A549 (cell line): ENCODE measurements around the gene CDC42BPB. TPM values are rescaled to one million over a fixed set of nuclear protein-coding genes. Genes with fewer than 3 reads are reported as not detected.

Experiments used
- ATAC-seq, 2 experiments: fragments of 200-7000 bp in 1 of 2; fragments of >200 bp in 1 of 2; cut with Nextera tagmentation in 1 of 2; cut with Tn5 transposase in 1 of 2; 3 replicates each; pipeline versions ENCODE4 v1.8.0 to v1.9.1; 2018 to 2020; ENCODE audit warnings: mild to moderate bottlenecking in 1 of 2, moderate library complexity in 1 of 2
- CTCF ChIA-PET: fragments of 300-600 bp; sonication (Branson Sonifier 250); formaldehyde crosslinking; extraction: SDS; loops from one replicate; lab custom pipeline; 2021; ENCODE audit warnings: antibody characterized with exemption, inconsistent platforms; lab: Yijun Ruan, JAX
- POLR2A ChIA-PET: fragments of 350-600 bp; formaldehyde crosslinking; extraction: SDS; loops from one replicate; lab custom pipeline; 2021; ENCODE audit warnings: antibody characterized with exemption, inconsistent platforms; lab: Yijun Ruan, JAX
- DNase-seq, 2 experiments: peaks; one replicate each; pipeline versions ENCODE4 v3.0.0 to v3.0.0-alpha.2; 2011 to 2016; ENCODE audit warnings: low read depth in 1 of 2, low spot score in 1 of 2
- FAIRE-seq: peaks from 2 replicates; lab custom pipeline; 2011; peaks lifted over from hg19 to GRCh38; lab: Jason Lieb, UNC
- H3K27ac ChIP-seq, 2 experiments: fragments of >200 bp; sonication (Bioruptor Twin); formaldehyde crosslinking; 3 replicates each; pipeline ENCODE4 v1.5.1; 2016 to 2017
- H3K4me1 ChIP-seq: fragments of >200 bp; sonication (Bioruptor Twin); formaldehyde crosslinking; 3 replicates; pipeline ENCODE4 v1.6.1; 2016
- H3K4me2 ChIP-seq: fragments of >200 bp; sonication (Bioruptor Twin); formaldehyde crosslinking; 3 replicates; pipeline ENCODE4 v1.6.1; 2016
- H3K4me3 ChIP-seq: fragments of >200 bp; sonication (Bioruptor Twin); formaldehyde crosslinking; 3 replicates; pipeline ENCODE4 v1.5.1; 2016
- H3K9me3 ChIP-seq: fragments of >200 bp; sonication (Bioruptor Twin); formaldehyde crosslinking; 3 replicates; pipeline ENCODE4 v1.6.1; 2016
- CBX2 ChIP-seq: fragments of 200-600 bp; sonication (generic); IDR thresholded peaks from 2 replicates; pipeline ENCODE4 v1.6.1; 2016; ENCODE audit warnings: low read depth, mild to moderate bottlenecking, borderline replicate concordance
- CEBPB ChIP-seq, 2 experiments: fragments of >200 bp in 1 of 2; sonication (Bioruptor Twin) in 1 of 2; formaldehyde crosslinking in 1 of 2; IDR thresholded peaks; 2 replicates each; pipeline ENCODE4 v1.6.1; 2012 to 2016
- CHD2 ChIP-seq: fragments of 150-350 bp; IDR thresholded peaks from 2 replicates; pipeline ENCODE4 v1.6.1; 2014; ENCODE audit warnings: low read length; ENCODE audit not compliant: partially characterized antibody
- ESRRA ChIP-seq: fragments of 150-350 bp; IDR thresholded peaks from 2 replicates; pipeline ENCODE4 v1.6.1; 2014; ENCODE audit warnings: mild to moderate bottlenecking, low read length, borderline replicate concordance
- GATA3 ChIP-seq: IDR thresholded peaks from 2 replicates; pipeline ENCODE4 v1.6.1; 2012; ENCODE audit warnings: borderline replicate concordance
- HDAC2 ChIP-seq: fragments of 200-600 bp; sonication (generic); IDR thresholded peaks from 2 replicates; pipeline ENCODE4 v1.6.1; 2016
- HEYL ChIP-seq: fragments of 250-450 bp; sonication (Bioruptor Pico); IDR thresholded peaks from 2 replicates; pipeline ENCODE4 v1.8.0; 2021; ENCODE audit warnings: mild to moderate bottlenecking, moderate library complexity
- HOXB13 ChIP-seq: fragments of 250-450 bp; sonication (Bioruptor Pico); IDR thresholded peaks from 2 replicates; pipeline ENCODE4 v1.5.0; 2020; ENCODE audit warnings: low read depth, mild to moderate bottlenecking, moderate library complexity
- JUNB ChIP-seq: fragments of >200 bp; sonication (Bioruptor Twin); formaldehyde crosslinking; IDR thresholded peaks from 2 replicates; pipeline ENCODE4 v1.6.1; 2016
- KDM1A ChIP-seq: fragments of 200-600 bp; sonication (generic); IDR thresholded peaks from 2 replicates; pipeline ENCODE4 v1.6.1; 2016; ENCODE audit warnings: low read depth, mild to moderate bottlenecking
- MAZ ChIP-seq: fragments of 150-350 bp; IDR thresholded peaks from 2 replicates; pipeline ENCODE4 v1.6.1; 2014; ENCODE audit warnings: antibody characterized with exemption, low read depth, low read length, borderline replicate concordance
- NPAS2 ChIP-seq: fragments of 250-450 bp; sonication (Bioruptor Pico); IDR thresholded peaks from 2 replicates; pipeline ENCODE4 v1.8.0; 2022; ENCODE audit warnings: mild to moderate bottlenecking, moderate library complexity, borderline replicate concordance
- POLR2A ChIP-seq: IDR thresholded peaks from 2 replicates; pipeline ENCODE4 v1.6.1; 2012; ENCODE audit warnings: mild to moderate bottlenecking, low read length
- RAD21 ChIP-seq, 2 experiments: fragments of >200 bp in 1 of 2; sonication (Bioruptor Twin) in 1 of 2; formaldehyde crosslinking in 1 of 2; IDR thresholded peaks in 1 of 2; conservative IDR thresholded peaks in 1 of 2; 2 replicates in 1 of 2; 3 replicates in 1 of 2; pipeline ENCODE4 v1.6.1; 2012 to 2018; ENCODE audit warnings: inconsistent platforms in 1 of 2
- RCOR1 ChIP-seq: fragments of 150-350 bp; IDR thresholded peaks from 2 replicates; pipeline ENCODE4 v1.6.1; 2014; ENCODE audit warnings: antibody characterized with exemption, low read length, low read depth
- SMC3 ChIP-seq: fragments of >200 bp; sonication (Bioruptor Twin); formaldehyde crosslinking; IDR thresholded peaks from 3 replicates; pipeline ENCODE4 v1.6.1; 2018; ENCODE audit warnings: inconsistent platforms
- ZSCAN20 ChIP-seq: fragments of 250-450 bp; sonication (Bioruptor Pico); IDR thresholded peaks from 2 replicates; pipeline ENCODE4 v1.8.0; 2022; ENCODE audit warnings: mild to moderate bottlenecking, moderate library complexity
- WGBS: methylation state at CpG from one replicate; pipeline ENCODE4 v1.1.6; 2017; ENCODE audit errors: missing lambda C conversion rate; 5-methylcytosine and 5-hydroxymethylcytosine counted together
- polyA plus RNA-seq, 4 experiments: library from polyadenylated mRNA; depleted of rRNA in 3 of 4; stranded (reverse); fragments of >200 nt; fragmentation: RNase III in 1 of 4; extraction: RNeasy Plus Mini Kit Qiagen cat#74134 plus additional on column Dnase treatment in 1 of 4; gene quantifications; 2 replicates in 3 of 4; 3 replicates in 1 of 4; pipeline ENCODE4 v1.2.3, GENCODE V29; 2011 to 2017
- TF ChIP-seq, protein P1 (sequence below): fragments of 250-450 bp; sonication (Bioruptor Pico); IDR thresholded peaks from 2 replicates; pipeline ENCODE4 v1.5.0; 2021; ENCODE audit warnings: mild to moderate bottlenecking, moderate library complexity, borderline replicate concordance
- TF ChIP-seq, protein P2 (sequence below): fragments of >200 bp; sonication (Bioruptor Twin); formaldehyde crosslinking; IDR thresholded peaks from 2 replicates; pipeline ENCODE4 v1.6.1; 2016
- TF ChIP-seq, protein P3 (sequence below): fragments of >200 bp; sonication (Bioruptor Twin); formaldehyde crosslinking; IDR thresholded peaks from 3 replicates; pipeline ENCODE4 v1.5.1; 2016
- TF ChIP-seq, protein P4 (sequence below): IDR thresholded peaks from 2 replicates; pipeline ENCODE4 v1.6.1; 2012

Gene CDC42BPB
- polyA plus RNA-seq, 2 of the 4 experiments (the other 2 are of a cell fraction): 56.4 to 57.1 TPM

DNA sequence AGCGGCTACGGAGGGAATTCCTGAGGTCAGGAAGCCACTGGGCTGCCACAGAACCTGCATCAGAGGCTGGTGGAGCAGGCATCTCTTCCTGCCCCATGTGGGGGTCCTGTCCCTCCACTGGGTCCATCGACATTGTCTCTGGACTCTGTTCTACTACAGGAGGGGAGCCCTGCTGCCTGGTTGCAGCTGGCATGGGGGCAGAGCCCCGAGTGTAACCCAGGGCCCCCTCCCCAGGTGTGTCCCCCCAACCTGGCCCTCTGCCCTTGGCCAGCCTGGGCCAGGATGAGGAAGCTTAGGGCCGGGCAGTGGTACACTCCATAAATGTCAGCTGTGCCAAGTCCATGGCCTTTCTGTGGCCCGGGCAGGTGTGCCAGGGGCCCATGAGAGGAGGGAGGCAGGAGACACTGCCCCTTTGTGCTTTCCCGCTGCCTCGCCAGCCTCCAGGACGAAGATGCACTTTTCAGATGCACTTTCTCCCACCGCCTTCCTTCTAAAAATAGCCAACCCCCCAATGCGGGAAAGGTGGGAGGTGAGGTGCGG, 33.2 kb upstream of the CDC42BPB start (continued):
- TF ChIP-seq NPAS2: no peak
- TF ChIP-seq, protein P1, sequence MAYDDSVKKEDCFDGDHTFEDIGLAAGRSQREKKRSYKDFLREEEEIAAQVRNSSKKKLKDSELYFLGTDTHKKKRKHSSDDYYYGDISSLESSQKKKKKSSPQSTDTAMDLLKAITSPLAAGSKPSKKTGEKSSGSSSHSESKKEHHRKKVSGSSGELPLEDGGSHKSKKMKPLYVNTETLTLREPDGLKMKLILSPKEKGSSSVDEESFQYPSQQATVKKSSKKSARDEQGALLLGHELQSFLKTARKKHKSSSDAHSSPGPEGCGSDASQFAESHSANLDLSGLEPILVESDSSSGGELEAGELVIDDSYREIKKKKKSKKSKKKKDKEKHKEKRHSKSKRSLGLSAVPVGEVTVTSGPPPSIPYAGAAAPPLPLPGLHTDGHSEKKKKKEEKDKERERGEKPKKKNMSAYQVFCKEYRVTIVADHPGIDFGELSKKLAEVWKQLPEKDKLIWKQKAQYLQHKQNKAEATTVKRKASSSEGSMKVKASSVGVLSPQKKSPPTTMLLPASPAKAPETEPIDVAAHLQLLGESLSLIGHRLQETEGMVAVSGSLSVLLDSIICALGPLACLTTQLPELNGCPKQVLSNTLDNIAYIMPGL (CRISPR knock-in tag): no peak
- no peak for TF ChIP-seq CBX2
- TF ChIP-seq POLR2A: no peak
- no peak for TF ChIP-seq SMC3
- TF ChIP-seq, protein P2, sequence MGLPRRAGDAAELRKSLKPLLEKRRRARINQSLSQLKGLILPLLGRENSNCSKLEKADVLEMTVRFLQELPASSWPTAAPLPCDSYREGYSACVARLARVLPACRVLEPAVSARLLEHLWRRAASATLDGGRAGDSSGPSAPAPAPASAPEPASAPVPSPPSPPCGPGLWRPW: no peak

DNA sequence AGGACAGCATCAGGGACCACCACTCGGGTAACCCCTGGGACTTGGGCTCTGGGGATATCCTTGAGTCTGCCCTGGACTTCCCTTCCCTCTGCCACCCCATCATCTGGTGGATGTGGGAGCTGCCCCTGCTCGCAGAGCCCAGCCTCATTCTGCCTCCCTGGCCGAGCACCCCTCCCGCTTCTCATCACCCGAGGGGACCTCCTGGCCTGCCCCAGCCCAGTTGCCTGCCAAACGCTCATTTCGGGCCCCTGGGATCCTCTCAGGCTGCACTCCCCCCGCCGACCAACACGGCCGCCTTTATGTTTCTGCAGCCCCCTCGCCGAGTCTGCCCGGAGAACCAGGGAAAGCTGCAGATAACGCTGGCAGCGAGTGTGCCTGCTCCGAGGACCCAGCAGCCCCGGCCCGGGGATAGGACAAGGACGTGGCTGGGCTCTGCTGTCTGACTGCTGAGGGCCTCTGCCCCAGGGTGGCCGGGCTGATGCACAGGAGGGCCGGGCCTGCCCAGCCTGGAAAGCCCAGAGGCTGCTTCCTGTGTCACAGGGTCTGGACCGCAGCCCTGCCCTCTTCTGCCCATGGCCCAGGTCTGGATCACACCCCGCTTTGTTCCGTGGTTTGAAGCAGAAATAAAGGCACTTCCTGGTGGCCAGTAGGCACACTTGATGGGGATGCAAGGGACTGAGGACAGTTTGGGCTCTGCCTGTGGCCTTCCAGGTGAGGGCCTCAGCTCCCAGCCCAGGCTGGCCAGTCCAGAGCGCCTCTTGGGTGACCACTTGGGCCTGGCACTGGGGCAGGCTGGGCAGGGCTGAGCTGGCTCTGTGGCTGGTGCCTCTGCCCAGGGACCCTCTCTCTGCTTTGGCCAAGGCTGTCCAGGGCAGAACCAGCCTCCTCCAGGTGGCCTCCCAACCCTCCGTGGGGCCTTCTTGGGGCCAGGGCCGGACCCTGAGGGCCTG, 32.3 kb upstream of the CDC42BPB start:
- no peak for DNase-seq
- Histone ChIP-seq H3K4me1 (peaks cover 18% of the 10 kb centered on the region), H3K4me2 (no peak overlapping the region), H3K27ac (peak overlapping the region in 1 of 2 experiments; percentile 98; a peak in 3 of 6 replicates), H3K4me3 (no peak overlapping the region), H3K9me3 (no peaks in the 10 kb centered on the region)
- ChIA-PET CTCF (interaction anchor here (0.5 to 8.5 kb wide), 7 partner anchors 9 to 499 kb away, joined by 3 to 97 read pairs (median 7); no protein-coding TSS in a partner anchor), POLR2A (no interaction called here)
- FAIRE-seq: no peak
- 91% methylated on average over 23 of the region's 28 CpGs for WGBS
- TF ChIP-seq, protein P3, sequence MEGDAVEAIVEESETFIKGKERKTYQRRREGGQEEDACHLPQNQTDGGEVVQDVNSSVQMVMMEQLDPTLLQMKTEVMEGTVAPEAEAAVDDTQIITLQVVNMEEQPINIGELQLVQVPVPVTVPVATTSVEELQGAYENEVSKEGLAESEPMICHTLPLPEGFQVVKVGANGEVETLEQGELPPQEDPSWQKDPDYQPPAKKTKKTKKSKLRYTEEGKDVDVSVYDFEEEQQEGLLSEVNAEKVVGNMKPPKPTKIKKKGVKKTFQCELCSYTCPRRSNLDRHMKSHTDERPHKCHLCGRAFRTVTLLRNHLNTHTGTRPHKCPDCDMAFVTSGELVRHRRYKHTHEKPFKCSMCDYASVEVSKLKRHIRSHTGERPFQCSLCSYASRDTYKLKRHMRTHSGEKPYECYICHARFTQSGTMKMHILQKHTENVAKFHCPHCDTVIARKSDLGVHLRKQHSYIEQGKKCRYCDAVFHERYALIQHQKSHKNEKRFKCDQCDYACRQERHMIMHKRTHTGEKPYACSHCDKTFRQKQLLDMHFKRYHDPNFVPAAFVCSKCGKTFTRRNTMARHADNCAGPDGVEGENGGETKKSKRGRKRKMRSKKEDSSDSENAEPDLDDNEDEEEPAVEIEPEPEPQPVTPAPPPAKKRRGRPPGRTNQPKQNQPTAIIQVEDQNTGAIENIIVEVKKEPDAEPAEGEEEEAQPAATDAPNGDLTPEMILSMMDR: no peak
- TF ChIP-seq HOXB13 (CRISPR knock-in tag) (no peak), POLR2A (no peak), JUNB (no peak), ZSCAN20 (CRISPR knock-in tag) (no peak), GATA3 (no peak)
- ATAC-seq: no peak

DNA sequence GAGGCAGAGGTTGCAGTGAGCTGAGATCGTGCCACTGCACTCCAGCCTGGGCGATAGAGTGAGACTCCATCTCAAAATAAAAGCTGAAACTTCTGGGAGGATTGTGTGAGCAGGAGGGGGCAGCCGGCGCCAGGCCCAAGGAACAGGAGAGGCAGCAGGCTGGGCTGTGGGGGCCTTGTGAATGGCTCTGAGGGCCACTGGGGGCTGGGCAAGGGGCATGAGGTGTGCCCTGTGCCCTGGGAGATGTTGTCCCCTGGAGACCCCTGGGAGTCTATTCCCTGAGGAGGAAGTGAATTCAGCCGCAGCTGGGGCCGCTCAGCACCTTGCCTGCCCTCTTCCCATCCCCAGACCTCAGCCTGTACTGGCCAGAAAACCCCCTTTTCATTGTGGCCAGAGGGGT, 31.6 kb upstream of the CDC42BPB start:
- no peaks in the 10 kb centered on the region for H3K9me3 ChIP-seq
- TF ChIP-seq CEBPB (IDR thresholded peaks at IDR 0.05): no peak
- no peak overlapping the region for H3K4me3 ChIP-seq
- ATAC-seq (no peak), DNase-seq (no peak), FAIRE-seq (no peak)
- POLR2A ChIA-PET: no interaction called here
- peak overlapping the region in 1 of 2 experiments; percentile 98; a peak in 1 of 6 replicates for H3K27ac ChIP-seq
- CTCF ChIA-PET: interaction anchor here (0.5 to 8.5 kb wide), 4 partner anchors 13 to 499 kb away, joined by 3 to 97 read pairs (median 45); no protein-coding TSS in a partner anchor
- no peak overlapping the region for H3K4me2 ChIP-seq
- H3K4me1 ChIP-seq: peaks cover 14% of the 10 kb centered on the region
- WGBS: 92% methylated on average over 6 of the region's 6 CpGs

DNA sequence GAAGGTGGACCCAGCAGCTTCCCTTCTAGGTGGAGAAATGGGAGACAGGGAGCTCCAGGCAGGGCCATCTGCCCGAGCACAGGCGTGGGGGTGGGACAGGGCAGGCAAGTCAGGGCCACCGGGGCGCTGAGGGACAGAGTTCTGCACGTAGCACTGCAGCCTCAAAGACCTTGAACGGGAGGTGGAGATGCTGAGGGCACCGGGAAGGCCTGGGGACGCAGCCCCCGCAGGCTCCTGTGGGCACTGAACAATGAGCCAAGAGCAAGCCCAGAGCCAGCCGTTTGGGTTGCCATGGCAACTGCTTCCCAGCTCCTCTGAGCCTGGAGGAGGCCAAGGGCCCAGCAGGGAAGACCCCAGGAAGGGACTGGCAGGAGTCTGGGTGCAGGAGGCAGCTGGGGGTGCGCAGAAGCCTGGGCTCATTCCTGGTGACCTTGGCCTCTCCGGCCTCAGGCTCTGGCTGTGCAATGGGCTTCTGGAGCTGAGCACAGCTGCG, 30.0 kb upstream of the CDC42BPB start:
- Histone ChIP-seq H3K4me3 (no peak overlapping the region), H3K4me1 (peaks cover 14% of the 10 kb centered on the region), H3K27ac (no peak overlapping the region; a peak in 1 of 6 replicates), H3K9me3 (no peaks in the 10 kb centered on the region), H3K4me2 (no peak overlapping the region)
- ChIA-PET CTCF (interaction anchor here (1.0 to 8.5 kb wide), 7 partner anchors 9 to 205 kb away, joined by 3 to 97 read pairs (median 9); partner anchors contain the start of gene TNFAIP2), POLR2A (no interaction called here)
- DNase-seq: no peak
- ATAC-seq: no peak
- TF ChIP-seq, protein P4, sequence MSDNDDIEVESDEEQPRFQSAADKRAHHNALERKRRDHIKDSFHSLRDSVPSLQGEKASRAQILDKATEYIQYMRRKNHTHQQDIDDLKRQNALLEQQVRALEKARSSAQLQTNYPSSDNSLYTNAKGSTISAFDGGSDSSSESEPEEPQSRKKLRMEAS: no peak
- TF ChIP-seq HEYL (CRISPR knock-in tag) (no peak), KDM1A (no peak), HOXB13 (CRISPR knock-in tag) (no peak), HDAC2 (no peak), MAZ (no peak), ESRRA (no peak), RAD21 (conservative IDR thresholded peaks at IDR 0.05 in 1 of 2, IDR thresholded peaks at IDR 0.05 in 1 of 2) (no peak), RCOR1 (no peak), CHD2 (no peak)
- TF ChIP-seq, protein P1 (CRISPR knock-in tag): no peak
- FAIRE-seq: no peak
- 71% methylated on average over 12 of the region's 13 CpGs for WGBS
